AG09319 (cell line): ENCODE results near the gene LRRC15.

Experiments
- DNase-seq: peaks from one replicate; pipeline ENCODE4 v3.0.0-alpha.2; 2010; ENCODE audit warnings: low read depth; ENCODE audit errors: extremely low read depth
- CTCF ChIP-seq: IDR thresholded peaks from 2 replicates; pipeline ENCODE4 v1.5.1; 2011; ENCODE audit warnings: low read depth, mild to moderate bottlenecking, inconsistent platforms, low read length, moderate library complexity

The LRRC15 gene

GRCh38 chr3:194336601-194337355 is 32.8 kb downstream of the LRRC15 start:
- no peak for DNase-seq
- no peak for TF ChIP-seq CTCF

GRCh38 chr3:194333981-194334320 is 35.6 kb downstream of the LRRC15 start:
- no peak for TF ChIP-seq CTCF
- DNase-seq, result no peak

GRCh38 chr3:194333212-194333980 is 36.1 kb downstream of the LRRC15 start:
- peak; percentile 60 for DNase-seq
- TF ChIP-seq CTCF, result peak; percentile 97

GRCh38 chr3:194332858-194333211 is 36.7 kb downstream of the LRRC15 start:
- DNase-seq, result no peak
- no peak for TF ChIP-seq CTCF

- DNase-seq, result peak; percentile 44
- TF ChIP-seq CTCF, result no peak
Observed at GRCh38 chr3:194330579-194330978, 39.0 kb downstream of the LRRC15 start.

GRCh38 chr3:194330160-194330559 is 39.4 kb downstream of the LRRC15 start:
- no peak for DNase-seq

More at GRCh38 chr3:194330160-194330559, 39.4 kb downstream of the LRRC15 start:
- TF ChIP-seq CTCF, result no peak
